Left ventricle myocardium inferior (tissue), 1 donor: ENCODE data around the gene NPPB. TPM values are rescaled to one million over a fixed set of nuclear protein-coding genes. Genes with fewer than 3 reads are reported as not detected.

Source experiments
- DNase-seq: peaks from one replicate; pipeline ENCODE4 v3.0.0-alpha.2; 2020
- H3K27ac ChIP-seq: fragments of 200-600 bp; replicated peaks from 2 replicates; pipeline ENCODE4 v1.8.0; 2021
- H3K27me3 ChIP-seq: fragments of 200-600 bp; 2 replicates; pipeline ENCODE4 v1.8.0; 2021; ENCODE audit warnings: low read depth
- H3K36me3 ChIP-seq: fragments of 200-600 bp; 2 replicates; pipeline ENCODE4 v1.8.0; 2021
- H3K4me1 ChIP-seq: fragments of 200-600 bp; 2 replicates; pipeline ENCODE4 v1.8.0; 2021
- H3K4me3 ChIP-seq: fragments of 200-600 bp; 2 replicates; pipeline ENCODE4 v1.8.0; 2021; ENCODE audit warnings: mild to moderate bottlenecking, moderate library complexity
- H3K9me3 ChIP-seq: fragments of 200-600 bp; replicated peaks from 2 replicates; pipeline ENCODE4 v1.8.0; 2021
- intact Hi-C: fragments of 100-400 bp; cut with micrococcal nuclease; formaldehyde crosslinking; loops from one replicate; pipeline ENCODE4 v1.11.0; 2022
- total RNA-seq: library from RNA; stranded (reverse); fragmentation: NEBNext Ultra II Directional; extraction: Animal tissue kit (Norgen Biotek cat#: 25700); gene quantifications from one replicate; pipeline ENCODE4 v1.2.1, GENCODE V29; 2021
- TF ChIP-seq, protein P1 (sequence below): fragments of 200-600 bp; IDR thresholded peaks from 2 replicates; pipeline ENCODE4 v1.8.0; 2021; ENCODE audit warnings: antibody characterized with exemption, mild to moderate bottlenecking, borderline replicate concordance
- donor health status: DM: no; HTN: yes; CAD: no; lungs with severe emphysema.

The NPPB gene
- total RNA-seq, 1 donor from 2014 or later, result 119 TPM

- intact Hi-C loops, result no loop called here
- Histone ChIP-seq H3K4me1 (no peaks in the 10 kb centered on the region), H3K27ac (no peak overlapping the region), H3K9me3 (no peaks in the 10 kb centered on the region), H3K4me3 (no peak overlapping the region), H3K27me3 (no peaks in the 10 kb centered on the region), H3K36me3 (peaks cover 97% of the 10 kb centered on the region)
- no peak for DNase-seq
- TF ChIP-seq, protein P1, sequence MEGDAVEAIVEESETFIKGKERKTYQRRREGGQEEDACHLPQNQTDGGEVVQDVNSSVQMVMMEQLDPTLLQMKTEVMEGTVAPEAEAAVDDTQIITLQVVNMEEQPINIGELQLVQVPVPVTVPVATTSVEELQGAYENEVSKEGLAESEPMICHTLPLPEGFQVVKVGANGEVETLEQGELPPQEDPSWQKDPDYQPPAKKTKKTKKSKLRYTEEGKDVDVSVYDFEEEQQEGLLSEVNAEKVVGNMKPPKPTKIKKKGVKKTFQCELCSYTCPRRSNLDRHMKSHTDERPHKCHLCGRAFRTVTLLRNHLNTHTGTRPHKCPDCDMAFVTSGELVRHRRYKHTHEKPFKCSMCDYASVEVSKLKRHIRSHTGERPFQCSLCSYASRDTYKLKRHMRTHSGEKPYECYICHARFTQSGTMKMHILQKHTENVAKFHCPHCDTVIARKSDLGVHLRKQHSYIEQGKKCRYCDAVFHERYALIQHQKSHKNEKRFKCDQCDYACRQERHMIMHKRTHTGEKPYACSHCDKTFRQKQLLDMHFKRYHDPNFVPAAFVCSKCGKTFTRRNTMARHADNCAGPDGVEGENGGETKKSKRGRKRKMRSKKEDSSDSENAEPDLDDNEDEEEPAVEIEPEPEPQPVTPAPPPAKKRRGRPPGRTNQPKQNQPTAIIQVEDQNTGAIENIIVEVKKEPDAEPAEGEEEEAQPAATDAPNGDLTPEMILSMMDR, result no peak
These were observed 25.2 kb downstream of the NPPB start for GRCh38 chr1:11833497-11833896.

DNA sequence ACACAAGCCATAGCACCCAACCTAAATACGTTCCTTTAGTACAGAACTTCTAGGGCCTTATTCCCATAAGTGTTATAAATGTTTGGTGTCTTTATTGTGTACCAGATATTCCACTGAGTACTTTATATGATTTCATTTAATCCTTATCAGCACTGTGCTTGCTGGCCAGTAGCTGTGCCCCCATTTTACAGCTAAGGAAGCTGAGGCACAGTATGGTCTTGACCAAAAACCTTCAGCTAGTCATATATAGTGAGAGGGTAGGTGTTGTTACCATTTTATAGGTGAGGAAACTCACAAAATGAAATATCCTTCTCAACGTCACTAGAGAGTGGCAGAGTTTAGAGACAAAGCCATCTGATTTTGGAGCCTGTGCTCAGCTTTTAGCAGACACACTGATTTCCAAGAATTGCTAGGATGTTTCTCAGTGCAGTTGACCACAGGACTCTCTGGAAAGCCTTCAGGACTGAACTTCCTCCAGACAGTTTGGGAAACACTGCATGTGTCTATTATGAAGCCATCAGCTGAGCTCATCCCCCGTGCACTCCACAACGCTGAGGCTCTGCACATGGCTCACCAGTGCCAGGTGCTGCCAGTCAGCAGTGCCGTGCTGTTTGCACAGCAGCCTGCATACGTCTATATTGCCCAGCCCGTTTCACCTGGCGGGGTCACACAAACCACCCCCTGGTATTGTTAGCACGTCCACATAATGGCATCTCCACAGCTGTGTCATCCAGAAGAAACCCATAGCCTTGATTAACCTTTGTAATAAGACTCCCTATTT, 26.6 kb downstream of the NPPB start:
- Histone ChIP-seq H3K4me1 (no peaks in the 10 kb centered on the region), H3K36me3 (peaks cover 97% of the 10 kb centered on the region), H3K9me3 (no peaks in the 10 kb centered on the region), H3K4me3 (no peak overlapping the region), H3K27me3 (no peaks in the 10 kb centered on the region), H3K27ac (no peak overlapping the region)
- intact Hi-C loops, result no loop called here
- TF ChIP-seq, protein P1, result no peak
- no peak for DNase-seq

DNA sequence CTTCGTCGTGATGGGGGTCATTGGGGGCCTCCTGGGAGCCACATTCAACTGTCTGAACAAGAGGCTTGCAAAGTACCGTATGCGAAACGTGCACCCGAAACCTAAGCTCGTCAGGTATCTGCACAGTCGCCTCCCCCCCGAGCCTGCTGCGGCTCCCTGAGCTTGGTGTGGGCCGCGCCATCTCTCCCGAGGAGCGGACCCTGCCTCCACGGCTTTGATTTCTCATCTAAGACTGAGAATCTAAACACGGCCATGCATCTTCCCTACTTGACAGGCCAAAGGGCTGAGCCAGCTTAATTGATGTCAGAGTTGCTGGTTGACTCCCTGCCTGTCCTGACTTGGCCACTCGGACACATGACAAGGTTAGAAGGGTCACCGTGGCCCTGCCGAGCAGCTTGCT, 30.2 kb downstream of the NPPB start:
- peaks cover 97% of the 10 kb centered on the region for H3K36me3 ChIP-seq
- H3K9me3 ChIP-seq, result no peaks in the 10 kb centered on the region
- no peak for DNase-seq
- no peaks in the 10 kb centered on the region for H3K4me1 ChIP-seq
- TF ChIP-seq, protein P1, result no peak
- H3K4me3 ChIP-seq, result no peak overlapping the region
- intact Hi-C loops, result no loop called here
- H3K27ac ChIP-seq, result no peak overlapping the region
- H3K27me3 ChIP-seq, result no peaks in the 10 kb centered on the region

- H3K4me1 ChIP-seq, result peaks cover 7% of the 10 kb centered on the region
- TF ChIP-seq, protein P1, result no peak
- H3K27me3 ChIP-seq, result no peaks in the 10 kb centered on the region
- no peak for DNase-seq
- H3K9me3 ChIP-seq, result no peaks in the 10 kb centered on the region
- no peak overlapping the region for H3K27ac ChIP-seq
- intact Hi-C loops, result no loop called here
- no peak overlapping the region for H3K4me3 ChIP-seq
- peaks cover 97% of the 10 kb centered on the region for H3K36me3 ChIP-seq
These were observed 31.8 kb downstream of the NPPB start for GRCh38 chr1:11826946-11827345.

DNA sequence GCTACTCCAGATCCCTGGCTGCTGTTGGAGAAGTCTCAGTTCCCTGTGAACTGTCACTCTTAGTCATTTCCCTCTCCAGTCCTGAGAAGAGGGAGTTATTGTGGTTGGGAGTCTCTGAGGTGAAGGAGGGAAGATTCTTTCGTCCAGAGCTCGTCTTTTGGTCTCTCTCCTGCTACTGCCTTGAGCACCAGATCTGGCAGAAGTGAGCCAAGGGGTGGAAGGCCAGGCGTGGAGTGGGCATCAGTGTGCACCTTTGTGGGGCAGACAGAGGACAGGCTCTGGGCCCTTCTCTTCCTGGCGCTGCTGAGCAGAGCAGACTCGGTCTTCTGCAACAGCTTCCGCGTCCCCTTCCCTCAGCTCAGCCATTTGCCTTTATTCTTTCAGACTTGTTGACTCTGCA, 33.6 kb downstream of the NPPB start:
- no peaks in the 10 kb centered on the region for H3K9me3 ChIP-seq
- DNase-seq, result no peak
- no peak overlapping the region for H3K27ac ChIP-seq
- H3K27me3 ChIP-seq, result no peaks in the 10 kb centered on the region
- TF ChIP-seq, protein P1, result no peak
- peaks cover 99% of the 10 kb centered on the region for H3K36me3 ChIP-seq
- no peak overlapping the region for H3K4me3 ChIP-seq
- intact Hi-C loops, result no loop called here
- H3K4me1 ChIP-seq, result peaks cover 12% of the 10 kb centered on the region
